Activated CD8-positive, alpha-beta T cell treated with anti-CD3 and anti-CD28 coated beads for 36 hours (primary cell): ENCODE results near the gene CD22. TPM values are rescaled to one million over a fixed set of nuclear protein-coding genes. Genes with fewer than 3 reads are reported as not detected.
A peak's percentile ranks its signal among the peaks of the same experiment; 100 is the strongest.

ENCODE experiments used
- ATAC-seq: fragments of 200-7000 bp; cut with Tn5 transposase; one replicate; pipeline ENCODE4 v1.10.0; 2021; ENCODE audit warnings: mild to moderate bottlenecking, moderate library complexity
- CTCF ChIA-PET: fragments of 350-600 bp; sonication (Branson Sonifier 250); formaldehyde crosslinking; loops from one replicate; lab custom pipeline; 2021; ENCODE audit warnings: antibody characterized with exemption; lab: Charles Lee
- POLR2A ChIA-PET: fragments of 350-600 bp; sonication (Branson Sonifier 250); formaldehyde crosslinking; loops from one replicate; lab custom pipeline; 2021; ENCODE audit warnings: antibody characterized with exemption; lab: Charles Lee
- DNase-seq: peaks from one replicate; pipeline ENCODE4 v3.0.0-alpha.2; 2020
- H3K27ac Mint-ChIP-seq: one replicate; pipeline ENCODE4 v1.8.0; 2021; ENCODE audit warnings: mild to moderate bottlenecking, mixed read lengths
- H3K27me3 Mint-ChIP-seq: one replicate; pipeline ENCODE4 v1.8.0; 2021; ENCODE audit warnings: mixed read lengths
- H3K36me3 Mint-ChIP-seq: one replicate; pipeline ENCODE4 v1.8.0; 2021; ENCODE audit warnings: low read depth, mixed read lengths
- H3K4me1 Mint-ChIP-seq: one replicate; pipeline ENCODE4 v1.8.0; 2021; ENCODE audit warnings: low read depth, mixed read lengths
- H3K4me3 Mint-ChIP-seq: one replicate; pipeline ENCODE4 v1.8.0; 2021; ENCODE audit warnings: mild to moderate bottlenecking, moderate library complexity, mixed read lengths
- H3K9me3 Mint-ChIP-seq: one replicate; pipeline ENCODE4 v1.8.0; 2021; ENCODE audit warnings: mixed read lengths
- CTCF ChIP-seq: fragments of 200-600 bp; IDR thresholded peaks from one replicate; pipeline ENCODE4 v1.8.0; 2022; ENCODE audit warnings: antibody characterized with exemption, mild to moderate bottlenecking
- intact Hi-C: fragments of 100-400 bp; cut with micrococcal nuclease; formaldehyde crosslinking; loops from one replicate; pipeline ENCODE4 v1.10.0; 2022
- total RNA-seq, 2 experiments: library from RNA; stranded (reverse); gene quantifications; one replicate each; pipeline ENCODE4 v1.2.3, GENCODE V29; 2021

The CD22 gene
- total RNA-seq, 2 experiments from 2014 or later, result 2.3 to 2.8 TPM

- Mint-ChIP-seq H3K36me3 (no peaks in the 10 kb centered on the region), H3K4me1 (no peaks in the 10 kb centered on the region), H3K27me3 (peaks cover 1% of the 10 kb centered on the region), H3K4me3 (no peak overlapping the region), H3K9me3 (no peaks in the 10 kb centered on the region), H3K27ac (no peak overlapping the region)
- no peak for ATAC-seq
- DNase-seq, result no peak
- TF ChIP-seq CTCF, result no peak
- POLR2A ChIA-PET, result no interaction called here
- CTCF ChIA-PET, result no interaction called here
- intact Hi-C loops, result no loop called here
Measured at GRCh38 chr19:35303357-35303915, 25.6 kb upstream of the CD22 start.

GRCh38 chr19:35304036-35304435, 25.0 kb upstream of the CD22 start:
- no peak for TF ChIP-seq CTCF
- ATAC-seq (no peak), DNase-seq (no peak)
- Mint-ChIP-seq H3K4me1 (no peaks in the 10 kb centered on the region), H3K36me3 (no peaks in the 10 kb centered on the region), H3K27ac (no peak overlapping the region), H3K9me3 (no peaks in the 10 kb centered on the region), H3K4me3 (no peak overlapping the region), H3K27me3 (peaks cover 1% of the 10 kb centered on the region)
- intact Hi-C loops, result no loop called here
- ChIA-PET CTCF (no interaction called here), POLR2A (no interaction called here)

- Mint-ChIP-seq H3K27me3 (peaks cover 1% of the 10 kb centered on the region), H3K4me3 (no peak overlapping the region), H3K27ac (no peak overlapping the region), H3K4me1 (no peaks in the 10 kb centered on the region), H3K36me3 (no peaks in the 10 kb centered on the region), H3K9me3 (no peaks in the 10 kb centered on the region)
- ChIA-PET CTCF (interaction anchor here (1.0 to 1.2 kb wide), 2 partner anchors 48 to 190 kb away, joined by 4 read pairs; no protein-coding TSS in a partner anchor), POLR2A (interaction anchor here (1.4 kb wide), 1 partner anchor 27 kb away, joined by 3 read pairs; no protein-coding TSS in a partner anchor)
- ATAC-seq (no peak), DNase-seq (no peak)
- intact Hi-C loops, result no loop called here
- no peak for TF ChIP-seq CTCF
Measured at GRCh38 chr19:35305181-35305580, 23.8 kb upstream of the CD22 start.

- H3K27me3 Mint-ChIP-seq, result peaks cover 1% of the 10 kb centered on the region
- peak; percentile 42 for ATAC-seq
- H3K4me1 Mint-ChIP-seq, result no peaks in the 10 kb centered on the region
- no peak overlapping the region for H3K27ac Mint-ChIP-seq
- DNase-seq, result peak; percentile 46
- POLR2A ChIA-PET, result interaction anchor here (1.0 kb wide), 1 partner anchor 37 kb away, joined by 3 read pairs; no protein-coding TSS in a partner anchor
- TF ChIP-seq CTCF, result peak; percentile 33
- no peak overlapping the region for H3K4me3 Mint-ChIP-seq
- H3K9me3 Mint-ChIP-seq, result no peaks in the 10 kb centered on the region
- intact Hi-C loops, result no loop called here
- H3K36me3 Mint-ChIP-seq, result no peaks in the 10 kb centered on the region
- CTCF ChIA-PET, result interaction anchor here (1.1 to 1.6 kb wide), 3 partner anchors 11 to 189 kb away, joined by 3 to 4 read pairs (median 3); no protein-coding TSS in a partner anchor
Measured at GRCh38 chr19:35306473-35307246, 22.3 kb upstream of the CD22 start.

- ATAC-seq (no peak), DNase-seq (no peak)
- ChIA-PET POLR2A (no interaction called here), CTCF (interaction anchor here (0.7 kb wide), 1 partner anchor 12 kb away, joined by 3 read pairs; no protein-coding TSS in a partner anchor)
- no peaks in the 10 kb centered on the region for H3K9me3 Mint-ChIP-seq
- H3K36me3 Mint-ChIP-seq, result no peaks in the 10 kb centered on the region
- H3K27ac Mint-ChIP-seq, result no peak overlapping the region
- no peaks in the 10 kb centered on the region for H3K4me1 Mint-ChIP-seq
- TF ChIP-seq CTCF, result no peak
- no peak overlapping the region for H3K4me3 Mint-ChIP-seq
- intact Hi-C loops, result no loop called here
- peaks cover 1% of the 10 kb centered on the region for H3K27me3 Mint-ChIP-seq
Measured at GRCh38 chr19:35307931-35308330, 21.1 kb upstream of the CD22 start.
